NCI-H524 (cell line): ENCODE measurements around the gene BST2.
A peak's percentile ranks its signal among the peaks of the same experiment; 100 is the strongest.

Experiments
- DNase-seq, 2 experiments: peaks; one replicate each; lab custom pipeline; 2025; lab: John Stamatoyannopoulos, UW

BST2 gene, protein sequence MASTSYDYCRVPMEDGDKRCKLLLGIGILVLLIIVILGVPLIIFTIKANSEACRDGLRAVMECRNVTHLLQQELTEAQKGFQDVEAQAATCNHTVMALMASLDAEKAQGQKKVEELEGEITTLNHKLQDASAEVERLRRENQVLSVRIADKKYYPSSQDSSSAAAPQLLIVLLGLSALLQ

DNA sequence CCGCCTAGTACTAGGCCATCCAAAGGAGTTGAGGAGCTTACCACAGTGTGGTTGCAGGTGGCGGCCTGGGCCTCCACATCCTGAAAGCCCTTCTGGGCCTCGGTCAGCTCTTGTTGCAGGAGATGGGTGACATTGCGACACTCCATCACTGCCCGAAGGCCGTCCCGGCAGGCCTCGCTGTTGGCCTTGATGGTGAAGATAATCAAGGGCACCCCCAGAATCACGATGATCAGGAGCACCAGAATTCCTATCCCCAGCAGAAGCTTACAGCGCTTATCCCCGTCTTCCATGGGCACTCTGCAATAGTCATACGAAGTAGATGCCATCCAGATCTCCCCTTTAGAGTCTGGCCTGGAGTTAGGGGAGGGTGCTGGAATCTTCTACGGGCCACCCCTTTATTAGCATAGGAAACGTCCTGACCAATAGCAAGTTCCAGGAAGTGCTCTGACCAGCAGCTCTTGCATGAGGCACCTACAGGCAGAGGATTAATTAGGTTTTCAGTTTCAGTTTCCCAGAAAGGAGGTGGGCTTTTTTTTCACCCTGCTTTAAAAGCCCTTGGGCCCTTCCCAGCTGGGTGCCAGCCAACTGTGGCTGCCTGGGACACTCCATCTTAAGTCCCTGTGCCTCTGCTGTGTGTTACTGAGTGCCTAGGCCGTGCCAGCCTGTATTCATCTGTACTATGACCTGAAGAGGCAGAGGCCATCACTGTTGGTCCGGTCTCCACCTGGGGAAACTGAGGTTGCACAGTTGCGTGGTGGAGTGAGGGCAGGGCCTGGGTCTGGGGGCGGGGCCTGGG, at the start of gene BST2:
Gene BST2 (minus strand): TSS at position 381 of the 796 bp plus-strand sequence. CDS start 55 bp downstream, at position 326.
- DNase-seq, result no peak

DNA sequence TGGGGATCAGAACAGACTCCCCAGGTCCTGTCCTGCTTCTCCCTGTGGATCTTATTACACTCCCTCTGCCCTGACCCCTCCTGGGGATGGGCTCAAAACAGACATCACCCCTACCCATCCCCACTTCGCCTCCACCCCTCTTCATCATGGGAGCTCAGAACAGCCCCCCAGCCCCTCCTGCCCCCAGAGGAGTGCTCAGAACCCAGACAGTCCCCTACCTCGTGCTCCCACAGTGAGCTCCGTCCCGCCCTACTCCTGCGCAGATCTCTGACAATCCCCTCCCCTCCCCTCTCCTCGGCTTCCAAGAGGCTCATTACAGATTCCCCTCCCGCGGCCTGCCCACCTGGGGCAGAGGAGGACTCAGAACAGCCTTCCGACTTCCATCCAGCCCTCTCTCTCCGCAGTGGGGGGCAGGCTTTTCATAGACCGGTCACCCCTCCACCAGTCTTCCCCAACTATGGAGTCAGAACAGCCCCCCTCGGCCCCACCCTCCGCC, 49.2 kb upstream of the BST2 start:
- peak; percentile 55 to 67 for DNase-seq

DNA sequence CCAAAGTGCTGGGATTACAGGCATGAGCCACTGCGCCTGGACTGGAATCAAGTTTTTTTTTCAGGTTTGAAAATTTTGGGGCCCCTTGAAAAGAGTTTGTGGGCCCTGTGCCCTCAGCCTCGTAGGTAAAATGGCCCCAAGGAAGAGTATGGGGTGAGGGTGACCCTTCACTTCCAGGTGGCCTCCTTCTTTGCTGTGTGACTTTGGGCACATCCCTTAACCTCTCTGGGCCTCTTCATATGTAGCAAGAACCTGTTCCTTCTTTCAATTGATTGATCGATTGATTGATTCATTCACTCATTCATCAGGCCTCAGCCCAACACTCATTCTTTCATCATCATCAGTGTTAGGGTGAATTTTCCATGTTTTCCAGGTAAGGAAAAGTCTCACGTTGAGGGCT, 46.4 kb upstream of the BST2 start:
- DNase-seq, result no peak

DNA sequence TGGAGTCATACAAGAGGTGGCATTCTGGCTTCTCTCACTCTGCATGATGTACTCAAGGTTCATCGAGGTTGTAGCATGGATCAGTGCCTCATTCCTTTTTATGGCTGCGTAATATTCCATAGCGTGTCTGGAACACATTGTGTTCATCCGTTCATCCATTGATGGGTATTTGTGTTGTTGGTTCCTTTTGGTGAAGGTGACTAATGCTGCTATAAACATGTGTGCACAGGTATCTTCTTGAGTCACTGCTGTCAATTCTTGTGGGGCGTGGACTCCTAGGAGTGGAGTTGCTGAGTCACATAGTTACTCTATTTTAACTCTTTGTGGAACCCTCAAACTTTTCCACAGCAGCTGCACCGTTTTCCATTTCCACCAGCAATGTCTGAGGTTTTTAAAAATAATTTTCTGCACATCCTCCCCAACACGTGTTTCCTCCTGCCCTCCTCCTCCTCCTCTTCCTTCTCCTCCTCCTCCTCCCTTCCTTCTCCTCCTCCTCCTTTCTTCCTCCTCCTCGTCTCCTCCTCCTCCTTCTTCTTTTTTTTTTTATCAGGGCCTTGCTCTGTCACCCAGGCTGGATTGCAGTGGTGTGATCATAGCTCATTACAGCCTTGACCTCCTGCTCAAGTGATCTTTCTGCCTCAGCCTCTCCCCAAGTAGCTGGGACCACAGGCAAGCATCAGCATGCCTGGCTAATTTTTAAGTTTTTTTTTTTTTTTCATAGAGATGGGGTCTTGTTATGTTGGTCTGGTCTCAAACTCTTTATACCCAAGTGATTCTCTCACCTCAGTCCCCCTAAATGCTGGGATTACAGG, 45.0 kb upstream of the BST2 start:
- no peak for DNase-seq

DNA sequence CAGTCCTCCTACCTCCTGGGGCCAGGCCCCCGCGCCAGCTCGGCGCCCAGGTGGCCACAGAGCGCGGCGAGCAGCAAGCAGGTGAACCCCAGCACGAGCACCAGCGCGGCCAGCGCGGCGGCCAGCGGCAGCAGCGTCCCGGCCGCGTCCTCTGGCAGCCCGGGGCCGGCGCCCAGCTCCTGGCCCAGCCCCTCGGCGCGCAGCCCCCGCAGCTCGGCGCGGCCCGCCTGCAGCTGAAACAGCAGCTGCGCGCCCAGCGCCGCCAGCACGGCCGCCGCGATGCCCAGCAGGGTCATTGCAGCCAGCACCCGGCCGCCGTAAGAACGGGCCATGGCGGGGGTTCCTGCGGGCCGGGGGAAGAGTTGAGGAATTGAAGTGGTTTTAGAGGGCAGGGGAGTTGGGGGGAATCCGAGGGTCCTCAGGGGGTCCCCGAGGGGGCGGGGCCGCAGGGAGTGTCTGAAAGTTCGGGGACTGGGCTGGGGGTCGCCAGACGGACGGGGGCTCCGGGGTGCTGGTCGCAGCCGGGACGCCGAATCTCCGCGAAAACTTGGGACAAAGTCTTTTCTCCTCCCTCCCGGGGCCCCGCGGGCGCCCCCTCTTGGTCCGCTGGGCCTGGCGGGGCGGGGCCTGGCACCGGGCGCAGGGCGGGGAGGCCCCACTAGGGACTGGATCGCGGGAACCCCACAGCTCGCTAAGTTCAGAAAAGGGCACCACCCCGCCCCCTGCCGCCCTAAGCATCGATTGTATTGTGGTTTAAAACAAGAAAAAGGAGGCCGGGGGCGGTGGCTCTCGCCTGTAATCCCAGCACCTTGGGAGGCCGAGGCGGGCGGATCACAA, 42.9 kb upstream of the BST2 start, which contains the start of gene TMEM221:
Gene TMEM221 (minus strand): TSS at position 538 of the 837 bp plus-strand sequence. CDS start 206 bp downstream, at position 332.
- DNase-seq, result peak in 1 of 2 experiments; percentile 25

DNA sequence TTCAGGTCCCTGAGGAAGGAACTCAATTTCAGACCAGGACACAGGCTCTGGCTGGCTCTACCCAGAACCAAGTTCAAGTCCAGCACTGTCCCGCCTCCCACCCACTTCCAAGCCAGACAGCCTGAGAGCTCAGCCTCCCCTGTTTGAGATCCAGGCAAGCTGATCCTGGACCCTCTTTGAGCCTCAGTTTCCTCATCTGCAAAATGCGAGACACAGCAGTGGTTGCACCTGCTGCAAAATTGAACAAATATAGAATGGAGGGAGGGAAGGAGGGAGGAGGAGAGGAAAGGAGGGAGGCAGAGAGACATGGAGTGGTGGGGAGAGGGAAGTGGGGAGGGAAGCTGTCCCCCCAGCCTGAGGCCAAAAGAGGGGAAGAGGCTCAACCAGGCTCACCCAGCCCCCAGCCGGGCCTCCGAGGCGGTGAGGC, 42.3 kb upstream of the BST2 start:
- DNase-seq, result no peak

DNA sequence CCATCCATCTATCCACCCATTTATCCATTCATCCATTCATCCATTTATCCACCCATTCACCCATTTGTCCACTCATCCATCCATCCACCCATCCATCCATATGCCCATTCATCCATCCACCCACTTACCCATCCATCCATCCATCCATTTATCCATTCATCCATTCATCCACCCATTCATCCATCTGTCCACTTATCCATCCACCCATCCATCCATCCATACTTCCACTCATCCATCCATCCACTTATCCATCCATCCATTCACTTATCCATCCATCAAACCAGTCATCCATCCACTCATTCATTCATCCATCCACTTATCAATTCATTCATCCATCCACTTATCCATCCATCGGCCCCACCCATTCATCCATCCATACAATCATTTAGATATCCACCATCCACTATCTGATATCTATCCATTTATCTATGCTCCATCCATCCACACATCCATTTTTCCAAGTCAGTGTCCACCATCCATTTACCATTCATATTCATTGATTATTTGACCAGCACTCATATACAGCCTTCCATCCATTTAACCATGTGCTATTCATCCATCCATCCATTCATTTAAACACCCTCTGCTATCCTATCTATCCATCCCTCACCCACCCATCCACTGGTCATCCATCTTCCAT, 40.2 kb upstream of the BST2 start:
- no peak for DNase-seq

DNA sequence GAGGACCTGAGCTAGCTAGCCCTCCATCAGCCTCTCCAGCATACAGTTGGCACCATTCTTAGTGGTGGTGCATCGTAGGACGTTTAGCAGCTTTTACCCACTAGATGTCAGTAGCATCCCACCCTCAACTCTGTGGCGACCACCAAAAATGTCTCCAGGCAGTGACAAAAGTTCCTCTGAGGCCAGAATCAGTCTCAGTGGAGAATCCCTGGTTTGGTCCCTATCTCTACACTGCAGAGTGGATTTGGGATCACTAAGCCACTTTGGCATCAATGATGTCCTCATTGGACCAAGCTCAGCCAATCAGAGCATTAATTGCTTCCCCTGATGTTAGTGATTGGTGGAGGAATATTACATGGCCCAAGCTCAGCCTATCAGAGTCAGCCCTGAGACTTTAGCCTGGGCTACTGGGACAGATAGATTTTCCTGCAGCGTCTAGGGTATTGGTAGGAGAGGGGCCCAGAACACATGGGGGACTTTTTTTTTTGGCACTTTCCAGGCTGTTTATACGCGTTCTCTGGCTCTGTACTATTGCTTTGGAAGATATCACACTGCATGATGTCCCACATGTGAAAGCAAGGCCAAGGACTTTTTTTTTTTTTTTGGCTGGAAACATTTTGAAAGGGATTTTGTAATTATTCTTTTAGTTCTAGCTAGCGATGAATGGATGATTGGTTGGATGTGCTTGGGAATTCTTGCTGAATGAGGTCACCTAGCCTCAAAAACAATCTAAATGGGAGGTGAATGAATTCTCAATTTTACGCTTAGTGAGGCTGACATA, 36.0 kb upstream of the BST2 start:
- peak in 1 of 2 experiments; percentile 53 for DNase-seq

DNA sequence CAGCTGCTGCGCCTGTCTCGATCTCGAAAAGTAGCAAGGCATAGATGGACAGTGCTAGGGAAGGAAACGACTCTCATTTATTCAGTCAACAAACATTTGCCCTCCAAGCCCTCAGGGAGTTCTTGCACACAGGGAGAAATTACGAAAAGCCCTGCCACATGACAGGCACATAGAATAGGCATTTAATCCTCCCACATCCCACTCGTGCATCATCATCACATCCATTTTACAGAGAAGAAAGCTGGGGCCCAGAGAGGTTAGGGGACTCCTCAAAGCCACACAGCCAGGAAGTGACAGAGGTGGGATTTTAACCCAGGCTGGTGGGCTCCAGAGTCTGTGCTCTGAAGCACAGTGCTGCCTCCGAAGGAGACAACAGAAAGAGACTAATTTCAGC, 31.4 kb upstream of the BST2 start:
- DNase-seq, result no peak

DNA sequence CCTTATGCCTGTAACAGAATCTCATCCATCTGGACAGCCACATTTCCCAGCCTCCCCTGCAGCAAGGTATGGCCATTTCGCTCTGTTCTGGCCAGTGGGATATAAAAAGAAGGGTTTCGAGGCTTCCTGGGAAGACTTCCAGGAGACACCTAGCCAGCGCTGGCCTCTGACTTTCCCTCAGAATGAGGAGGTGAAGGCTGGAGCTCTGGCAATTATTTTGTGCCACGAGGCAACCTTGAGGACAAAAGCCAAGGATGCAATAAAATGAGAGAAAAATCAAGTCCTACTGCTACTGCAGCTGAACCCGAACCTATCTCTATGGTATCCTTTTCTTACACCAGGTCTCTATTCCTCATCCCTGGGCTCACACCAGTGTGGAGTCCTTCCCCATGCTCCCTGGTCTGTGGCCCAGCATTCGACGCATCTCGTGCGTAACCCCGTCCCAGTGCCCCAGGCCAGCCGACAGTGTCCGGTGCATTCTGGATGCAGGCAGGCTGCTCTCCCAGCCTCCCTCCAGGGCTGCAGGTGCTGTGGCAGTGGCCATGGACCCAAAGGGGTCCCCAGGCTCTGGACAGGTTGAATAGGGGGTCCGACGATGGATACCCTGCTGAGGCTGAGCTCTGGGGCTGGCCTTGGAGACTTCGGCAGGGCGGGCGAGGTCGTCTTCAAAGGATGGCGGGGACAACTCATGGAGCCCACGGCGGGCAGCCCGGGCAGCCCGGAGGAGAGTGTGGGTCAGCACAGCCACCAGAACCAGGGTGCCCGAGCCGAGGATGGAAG, 30.9 kb upstream of the BST2 start:
- DNase-seq, result no peak

DNA sequence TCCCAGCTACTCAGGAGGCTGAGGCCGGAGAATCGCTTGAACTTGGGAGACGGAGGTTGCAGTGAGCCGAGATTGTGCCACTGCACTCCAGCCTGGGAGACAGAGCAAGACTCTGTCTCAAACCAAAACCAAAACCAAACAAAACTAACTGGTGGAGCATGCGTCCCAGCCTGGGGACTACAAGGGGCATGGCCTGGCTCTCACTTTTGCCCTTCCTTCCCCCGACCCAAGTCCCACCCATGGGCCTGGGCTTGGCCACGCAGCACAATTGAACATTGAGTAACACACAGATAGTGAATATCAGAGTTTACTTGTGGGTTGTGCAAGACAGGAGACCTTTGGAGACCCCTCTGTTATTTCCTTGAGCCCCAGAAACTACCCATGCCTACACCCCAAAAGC, 29.8 kb upstream of the BST2 start:
- DNase-seq, result no peak

DNA sequence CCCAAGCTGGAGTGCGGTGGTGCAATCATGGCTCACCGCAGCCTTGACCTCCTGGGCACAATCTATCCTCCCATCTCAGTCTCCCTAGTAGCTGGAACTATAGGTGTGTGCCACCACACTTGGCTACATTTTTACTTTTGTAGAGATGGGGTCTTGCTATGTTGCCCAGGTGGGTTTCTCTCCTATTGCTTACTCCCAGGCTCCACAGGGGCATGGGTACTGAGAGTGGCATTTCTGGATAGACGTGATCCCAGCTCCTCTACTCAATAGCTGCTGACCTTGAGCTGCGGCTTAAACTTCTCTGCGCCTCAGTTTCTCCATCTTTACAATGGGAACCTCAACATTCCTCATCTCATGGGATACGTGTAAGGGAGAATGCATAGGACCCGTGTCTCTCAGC, 26.0 kb upstream of the BST2 start:
- no peak for DNase-seq

DNA sequence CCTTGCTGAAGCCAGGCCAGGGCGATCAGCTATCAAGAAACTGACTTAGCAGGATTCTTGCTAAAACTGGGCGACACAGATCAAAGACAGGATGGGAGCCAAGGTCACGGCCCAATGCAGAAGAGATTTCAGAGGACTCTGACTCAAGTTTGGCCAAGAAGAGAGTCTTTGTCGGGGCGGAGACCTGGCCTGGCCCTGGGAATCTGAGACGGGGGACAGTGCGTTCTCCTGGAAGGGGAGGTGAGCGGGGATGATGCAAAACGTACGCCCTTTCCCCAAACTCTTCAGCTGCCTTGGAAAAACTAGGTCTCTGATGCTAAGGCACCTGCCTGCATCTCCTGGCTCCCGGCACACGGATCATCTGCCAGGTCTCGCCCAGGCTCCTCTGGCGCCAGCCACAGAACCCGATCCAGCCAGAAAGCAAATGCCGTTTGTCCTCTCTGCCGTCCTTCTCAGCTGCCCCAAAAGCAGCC, 24.2 kb upstream of the BST2 start:
- DNase-seq, result no peak

DNA sequence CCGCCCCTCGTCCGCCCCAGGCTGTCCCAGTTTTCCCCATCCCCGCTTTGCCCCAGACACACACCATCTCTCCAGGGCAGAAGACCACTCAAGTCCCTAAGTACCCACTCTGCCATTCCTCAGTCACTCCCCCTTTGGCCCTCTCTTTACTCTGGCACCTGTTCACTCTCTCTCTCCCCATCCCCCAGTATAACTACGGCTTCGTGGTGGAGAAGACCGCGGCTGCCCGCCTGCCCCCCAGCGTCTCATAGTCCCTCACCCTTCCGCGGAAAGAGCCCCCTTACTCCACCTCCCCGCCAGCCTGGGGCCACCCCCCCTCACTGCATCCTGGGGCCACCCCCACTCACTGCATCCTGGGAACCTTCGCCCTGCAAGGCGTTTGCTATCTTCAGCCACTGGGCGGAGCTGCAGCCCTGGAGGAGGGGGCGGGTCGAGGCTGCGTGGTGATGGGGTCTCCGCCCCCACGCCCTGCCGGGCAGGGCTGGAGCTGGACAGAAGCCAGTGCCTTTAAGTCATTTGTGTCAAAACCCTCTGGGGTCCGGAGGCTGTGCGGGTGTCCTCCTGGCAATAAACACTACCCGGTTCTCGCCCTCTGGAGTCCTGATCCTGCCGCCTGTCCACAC, 19.4 kb upstream of the BST2 start:
- peak; percentile 38 to 73 for DNase-seq

DNA sequence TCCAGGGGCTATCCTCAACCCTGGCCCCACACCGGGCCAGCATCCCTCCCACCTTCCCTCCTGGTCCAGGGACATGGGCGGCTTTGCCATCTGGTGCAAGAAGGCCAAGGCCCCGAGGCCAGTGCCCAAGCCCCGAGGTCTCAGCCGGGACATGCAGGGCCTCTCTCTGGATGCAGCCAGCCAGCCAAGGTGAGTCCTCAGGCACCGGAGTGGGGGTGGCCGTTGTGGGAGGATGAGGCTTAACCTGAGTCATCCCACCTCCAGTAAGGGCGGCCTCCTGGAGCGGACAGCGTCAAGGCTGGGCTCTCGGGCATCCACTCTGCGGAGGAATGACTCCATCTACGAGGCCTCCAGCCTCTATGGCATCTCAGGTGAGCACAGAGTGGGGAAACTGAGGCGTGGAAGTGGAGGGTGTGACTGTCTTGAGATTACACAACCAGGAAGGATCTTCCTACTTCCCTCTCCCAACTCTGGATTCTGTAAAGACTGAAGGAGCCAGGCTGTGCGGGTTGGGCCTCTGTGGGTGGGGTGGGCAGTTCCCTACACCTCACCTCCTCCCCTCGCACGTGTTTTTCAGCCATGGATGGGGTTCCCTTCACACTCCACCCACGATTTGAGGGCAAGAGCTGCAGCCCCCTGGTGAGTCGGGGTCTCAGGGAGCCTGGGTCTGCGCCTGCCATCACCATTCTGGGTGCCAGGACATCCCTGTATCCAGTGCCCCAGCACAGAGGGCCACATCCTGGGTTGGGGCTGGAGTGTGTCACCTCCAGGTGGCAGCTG, 18.2 kb upstream of the BST2 start:
- DNase-seq, result no peak

DNA sequence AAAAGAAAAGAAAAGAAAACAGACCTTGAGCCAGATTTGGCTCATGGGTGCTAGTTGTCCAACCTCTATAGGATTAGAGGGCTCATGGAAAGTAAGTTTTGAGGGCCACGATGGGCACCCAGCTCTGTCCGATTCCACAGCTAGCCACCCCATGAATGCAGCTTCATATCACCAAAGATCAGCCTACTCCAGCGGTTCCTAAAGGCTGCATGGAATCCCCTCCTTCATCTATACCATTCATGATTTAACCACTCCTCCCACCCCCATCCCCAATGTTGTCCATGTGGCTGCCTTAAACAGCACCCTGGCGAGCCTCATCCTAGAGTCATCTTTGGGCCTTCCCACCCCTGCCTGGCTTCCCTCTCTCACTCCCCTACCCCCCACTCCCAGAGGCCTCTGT, 16.5 kb upstream of the BST2 start:
- no peak for DNase-seq

DNA sequence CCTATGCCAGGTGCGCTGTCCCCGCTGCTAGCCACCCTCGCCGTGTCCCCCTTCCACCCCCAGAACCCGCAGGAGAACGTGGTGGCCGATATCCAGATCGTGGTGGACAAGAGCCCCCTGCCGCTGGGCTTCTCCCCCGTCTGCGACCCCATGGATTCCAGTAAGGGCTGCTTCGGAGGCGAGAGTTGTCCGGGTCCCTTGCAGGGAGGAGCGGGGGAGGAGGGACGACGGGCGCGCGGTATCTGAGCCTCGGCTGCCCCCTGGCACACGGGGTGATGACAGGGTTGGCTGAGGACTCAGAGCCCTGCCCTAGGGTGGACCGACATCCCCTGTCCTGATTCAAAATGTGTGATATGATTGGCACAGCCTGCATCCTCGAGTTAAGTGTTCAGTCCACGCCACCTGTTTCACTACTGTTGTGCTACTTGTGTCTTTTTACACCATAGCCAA, 15.1 kb upstream of the BST2 start:
- DNase-seq, result peak; percentile 14 to 69
